DOHH2 (cell line): Measurements from ENCODE around the gene TAF5L.

Source experiments
- CTCF ChIP-seq: fragments of 200-600 bp; sonication (generic); IDR thresholded peaks from one replicate; pipeline ENCODE4 v1.5.1; 2014; ENCODE audit warnings: antibody characterized with exemption, mild to moderate bottlenecking, low read depth, low read length; ENCODE audit not compliant: poor library complexity, severe bottlenecking
- EZH2phosphoT487 ChIP-seq: fragments of 200-600 bp; sonication (generic); IDR thresholded peaks from 2 replicates; pipeline ENCODE4 v1.6.1; 2017; ENCODE audit warnings: borderline replicate concordance, mild to moderate bottlenecking, antibody characterized with exemption, low read length, moderate library complexity, mixed read lengths

GRCh38 chr1:229578168-229579058 is 47.5 kb downstream of the TAF5L start:
- TF ChIP-seq EZH2phosphoT487 (no peak), CTCF (peak; percentile 50)
